ENCODE measurements around the gene MRPL49. TPM values are rescaled to one million over a fixed set of nuclear protein-coding genes. Genes with fewer than 3 reads are reported as not detected.

The MRPL49 gene
- total RNA-seq = 57.9 and 90.9 TPM in 2 replicates

DNA sequence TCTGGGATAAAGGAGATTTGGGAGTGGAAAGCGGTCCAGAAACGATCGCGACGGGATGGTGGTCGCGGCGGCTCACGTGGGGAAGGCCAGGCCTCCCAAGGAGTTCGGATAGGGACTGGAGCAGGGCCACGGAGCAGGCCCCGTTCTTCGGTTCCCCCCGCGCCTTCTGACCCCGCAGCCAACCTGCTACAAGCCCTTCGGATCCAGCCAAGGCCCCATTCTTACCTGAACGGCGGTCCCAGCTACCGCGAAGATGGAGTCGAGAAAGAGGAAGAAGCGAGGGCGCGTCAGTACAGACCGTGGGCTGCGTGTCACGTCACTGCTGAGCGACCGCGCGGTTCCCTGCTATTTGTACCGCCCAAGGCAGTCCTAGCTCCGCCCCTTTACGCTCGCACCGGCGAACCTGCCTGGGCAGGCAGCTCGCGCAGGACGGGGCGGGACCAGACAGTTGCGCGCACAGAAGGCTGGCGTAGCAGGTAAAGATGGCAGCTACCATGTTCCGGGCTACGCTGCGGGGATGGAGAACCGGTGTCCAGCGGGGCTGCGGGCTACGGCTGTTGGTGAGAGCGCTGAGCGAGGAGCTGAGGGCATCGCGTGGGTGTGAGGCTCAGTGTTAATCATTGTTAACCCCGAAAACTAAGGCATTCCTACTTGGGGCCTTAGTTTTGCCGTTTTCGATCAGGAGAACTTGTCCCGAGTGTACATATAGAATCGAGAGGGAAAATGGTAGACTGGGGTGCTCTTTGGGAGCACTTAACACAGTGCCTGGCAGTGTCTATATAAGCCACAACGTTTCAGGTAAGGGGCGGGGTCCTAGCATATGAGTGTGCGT, at the start of gene MRPL49, which contains the start of gene FAU:
Gene MRPL49, plus strand, starts transcription at position 457 of the 832 bp plus-strand sequence. Its CDS starts 26 bp downstream, at position 483.
Gene FAU, minus strand, starts transcription at position 270 of the 832 bp plus-strand sequence. CDS start 321 bp downstream, outside the sequence.

GRCh38 chr11:65083834-65084597, 38.1 kb upstream of the MRPL49 start, which contains the start of the genes CDCA5 and ZFPL1:
CDCA5 (minus strand) TSS chr11:65084040; CDS start chr11:65083978, 62 bp downstream.
ZFPL1 (plus strand) TSS chr11:65084222; CDS start chr11:65084699, 477 bp downstream.

GRCh38 chr11:65095974-65096806, 25.9 kb upstream of the MRPL49 start, which contains the start of gene VPS51:
VPS51 (plus strand) TSS chr11:65096214; CDS start chr11:65096251, 37 bp downstream.

DNA sequence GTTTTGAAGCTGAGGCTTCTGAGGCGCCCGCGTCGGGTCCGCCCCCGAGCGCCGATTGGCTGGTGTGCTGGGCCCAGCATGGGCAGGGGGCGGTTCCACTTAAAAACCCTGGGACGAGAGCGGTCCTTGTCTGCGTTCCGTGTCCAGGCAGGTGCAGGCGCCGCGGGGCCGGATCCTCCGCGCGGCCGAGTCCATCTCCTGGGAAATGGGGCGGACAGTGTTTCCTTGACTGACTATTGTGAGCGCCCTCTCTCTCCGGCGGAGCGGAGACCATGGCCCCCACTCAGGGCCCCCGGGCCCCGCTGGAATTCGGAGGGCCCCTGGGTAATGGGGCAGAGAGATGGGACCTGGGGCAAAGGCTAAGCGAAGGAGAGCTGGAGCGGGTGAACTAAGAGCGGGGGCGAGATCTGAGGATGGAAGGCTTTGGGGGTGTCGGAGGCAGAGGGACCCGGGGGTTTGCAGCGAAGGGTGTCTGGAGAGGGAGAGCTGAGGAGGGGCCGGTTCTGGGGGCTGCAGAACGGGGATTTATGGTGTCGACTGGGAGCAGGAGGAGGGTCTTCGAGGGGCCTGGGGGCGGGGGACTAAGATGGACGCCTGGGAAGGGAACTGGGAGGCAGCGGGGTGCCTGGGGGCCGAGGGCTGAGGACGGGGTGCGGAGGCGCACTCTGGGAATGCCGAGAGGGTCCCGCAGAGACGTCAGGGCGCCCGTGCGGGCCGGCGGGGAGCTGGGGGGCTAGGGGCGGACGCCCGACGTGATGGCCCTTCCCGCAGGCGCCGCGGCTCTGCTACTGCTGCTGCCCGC, 10.2 kb upstream of the MRPL49 start, which contains the start of gene TM7SF2:
Gene TM7SF2, plus strand, starts transcription at position 129 of the 802 bp plus-strand sequence. Its CDS starts 144 bp downstream, at position 273.

DNA sequence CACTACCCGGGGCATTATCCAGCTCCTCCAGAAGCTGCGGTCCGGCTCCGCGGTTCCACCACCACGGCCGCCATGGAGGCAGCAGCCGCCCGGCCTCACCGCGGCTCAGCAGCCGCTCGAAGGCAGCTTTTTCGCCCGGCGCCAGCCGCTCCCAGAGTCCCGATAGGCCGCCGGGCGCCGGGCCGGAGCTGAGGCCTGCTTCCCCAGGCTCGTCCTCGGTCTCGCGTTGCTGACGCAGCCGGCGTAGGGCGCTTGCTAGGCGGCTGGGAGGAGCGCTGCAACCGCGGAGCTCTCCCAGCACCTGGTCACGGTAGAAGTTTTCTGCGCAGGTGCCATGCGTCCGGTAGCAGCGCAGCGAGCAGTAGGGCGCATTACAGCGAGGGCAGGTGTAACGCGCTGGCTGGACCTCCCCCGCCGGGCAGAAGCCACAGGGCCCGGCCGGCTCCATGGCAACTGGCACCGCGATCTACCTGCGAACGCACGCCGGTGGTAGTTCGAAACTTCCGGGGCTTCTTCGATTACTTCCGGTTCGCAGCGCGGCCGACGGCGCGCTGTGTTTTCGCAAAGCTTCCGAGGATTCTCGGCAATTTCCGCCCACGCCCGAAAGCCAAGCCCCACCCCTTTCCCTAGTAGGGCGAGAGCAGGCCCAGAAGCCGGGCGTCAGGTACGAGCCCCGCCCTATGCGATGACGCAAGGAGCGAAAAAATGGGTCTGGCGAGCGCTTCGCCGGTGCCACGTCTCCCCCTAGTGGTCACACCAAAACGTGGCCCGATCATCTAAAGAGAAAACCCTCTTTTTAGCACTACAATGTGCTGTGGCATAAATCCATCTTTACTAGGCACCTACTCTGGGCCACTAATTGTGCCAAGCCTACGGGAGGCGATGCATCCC, 4.7 kb upstream of the MRPL49 start, which contains the start of gene ZNHIT2:
Gene ZNHIT2, minus strand, starts transcription at position 496 of the 891 bp plus-strand sequence. Its CDS starts 48 bp downstream, at position 448.

GRCh38 chr11:65134240-65134951, 12.3 kb downstream of the MRPL49 start, which contains the start of gene SYVN1:
SYVN1 (minus strand) TSS chr11:65134519; CDS start chr11:65133601, 918 bp downstream.

GRCh38 chr11:65170058-65170534, 48.0 kb downstream of the MRPL49 start, which contains the start of gene SPDYC:
SPDYC (plus strand) TSS chr11:65170233; CDS start chr11:65171358, 1,125 bp downstream.

Other genes with a start within 250 kb of the MRPL49 start
- gene EHD1, start 243.7 kb upstream of the MRPL49 start, total RNA-seq = 92.0 and 131 TPM in 2 replicates
- gene ATG2A, start 205.1 kb upstream of the MRPL49 start, total RNA-seq = 16.2 and 18.5 TPM in 2 replicates
- gene PPP2R5B, start 197.6 kb upstream of the MRPL49 start, total RNA-seq = 16.4 and 28.7 TPM in 2 replicates
- not detected in 2 replicates for gene GPHA2, start 186.4 kb upstream of the MRPL49 start, total RNA-seq
- not detected in 2 replicates for gene MAJIN, start 150.2 kb upstream of the MRPL49 start, total RNA-seq
- 0.19 and 0.31 TPM in 2 replicates for gene BATF2, start 125.3 kb upstream of the MRPL49 start, total RNA-seq
- 157 and 167 TPM in 2 replicates for gene ARL2, start 108.2 kb upstream of the MRPL49 start, total RNA-seq
- gene SNX15, start 94.9 kb upstream of the MRPL49 start, total RNA-seq = 18.7 and 21.1 TPM in 2 replicates
- gene SAC3D1, start 81.1 kb upstream of the MRPL49 start, total RNA-seq = 20.9 and 37.1 TPM in 2 replicates
- gene NAALADL1, start 63.8 kb upstream of the MRPL49 start, total RNA-seq = 13.0 and 32.8 TPM in 2 replicates
- gene CDCA5, start 38.3 kb upstream of the MRPL49 start, total RNA-seq = 7.2 and 25.9 TPM in 2 replicates
- gene ZFPL1, start 38.1 kb upstream of the MRPL49 start, total RNA-seq = 51.1 and 54.4 TPM in 2 replicates
- 185 and 355 TPM in 2 replicates for gene VPS51, start 26.1 kb upstream of the MRPL49 start, total RNA-seq
- gene TM7SF2, start 10.4 kb upstream of the MRPL49 start, total RNA-seq = 9.6 and 18.6 TPM in 2 replicates
- gene ZNHIT2, start 4.6 kb upstream of the MRPL49 start, total RNA-seq = 19.8 and 31.6 TPM in 2 replicates
- gene FAU, start 187 bp upstream of the MRPL49 start, total RNA-seq = 496 and 642 TPM in 2 replicates
- 16.4 and 16.6 TPM in 2 replicates for gene SYVN1, start 12.2 kb downstream of the MRPL49 start, total RNA-seq
- not detected in 2 replicates for gene SPDYC, start 47.9 kb downstream of the MRPL49 start, total RNA-seq
- gene CAPN1, start 59.6 kb downstream of the MRPL49 start, total RNA-seq = 363 and 398 TPM in 2 replicates
- gene POLA2, start 139.6 kb downstream of the MRPL49 start, total RNA-seq = 4.6 and 21.3 TPM in 2 replicates
- gene CDC42EP2, start 192.5 kb downstream of the MRPL49 start, total RNA-seq = 22.4 and 27.5 TPM in 2 replicates
- 23.7 and 26.5 TPM in 2 replicates for gene DPF2, start 211.5 kb downstream of the MRPL49 start, total RNA-seq
- 0.08 TPM in 1 of 2 replicates, not detected in the other for gene TIGD3, start 232.4 kb downstream of the MRPL49 start, total RNA-seq

Measured in hair follicular keratinocyte (primary cell).